Stimulated activated CD4-positive, alpha-beta T cell treated with anti-CD3 and anti-CD28 coated beads, TNF-alpha, amount 100 ng/mL, for 48 hours (primary cell): ENCODE results near the gene TLR7.

ENCODE experiments used
- DNase-seq, 3 donors: peaks; one replicate each; pipeline ENCODE4 v3.0.0-alpha.2; 2020; ENCODE audit warnings: low read depth in 3 of 3

The TLR7 gene

GRCh38 chrX:12866451-12867377, at the start of gene TLR7:
Gene TLR7, plus strand, starts transcription at chrX:12867072. Its CDS starts 507 bp downstream, at chrX:12867579.
- DNase-seq = no peak

GRCh38 chrX:12817528-12817927, 49.3 kb upstream of the TLR7 start:
- DNase-seq = no peak

- no peak for DNase-seq
Measured at GRCh38 chrX:12819222-12819621, 47.6 kb upstream of the TLR7 start.

GRCh38 chrX:12820737-12821136, 46.1 kb upstream of the TLR7 start:
- no peak for DNase-seq

GRCh38 chrX:12824944-12825343, 41.9 kb upstream of the TLR7 start:
- no peak for DNase-seq

GRCh38 chrX:12825801-12826200, 41.1 kb upstream of the TLR7 start:
- no peak for DNase-seq

- no peak for DNase-seq
Measured at GRCh38 chrX:12843061-12843667, 23.7 kb upstream of the TLR7 start.

GRCh38 chrX:12843668-12844279, 23.1 kb upstream of the TLR7 start:
- no peak for DNase-seq

GRCh38 chrX:12844319-12844718, 22.6 kb upstream of the TLR7 start:
- no peak for DNase-seq

- DNase-seq = no peak
Measured at GRCh38 chrX:12865359-12865758, 1.5 kb upstream of the TLR7 start.

- DNase-seq = no peak
Measured at GRCh38 chrX:12867685-12868084, 813 bp downstream of the TLR7 start.

- no peak for DNase-seq
Measured at GRCh38 chrX:12868747-12869146, 1.9 kb downstream of the TLR7 start.

GRCh38 chrX:12871257-12871656, 4.4 kb downstream of the TLR7 start:
- no peak for DNase-seq

- no peak for DNase-seq
Measured at GRCh38 chrX:12872741-12873140, 5.9 kb downstream of the TLR7 start.

- DNase-seq = no peak
Measured at GRCh38 chrX:12874581-12874980, 7.7 kb downstream of the TLR7 start.

- DNase-seq = no peak
Measured at GRCh38 chrX:12877386-12877785, 10.5 kb downstream of the TLR7 start.

- DNase-seq = no peak
Measured at GRCh38 chrX:12878536-12878935, 11.7 kb downstream of the TLR7 start.

- DNase-seq = no peak
Measured at GRCh38 chrX:12881914-12882313, 15.0 kb downstream of the TLR7 start.

- no peak for DNase-seq
Measured at GRCh38 chrX:12885508-12885907, 18.6 kb downstream of the TLR7 start.

GRCh38 chrX:12886545-12886944, 19.7 kb downstream of the TLR7 start:
- no peak for DNase-seq

GRCh38 chrX:12887141-12887540, 20.3 kb downstream of the TLR7 start:
- DNase-seq = no peak

GRCh38 chrX:12887767-12888166, 20.9 kb downstream of the TLR7 start:
- no peak for DNase-seq

- DNase-seq = no peak
Measured at GRCh38 chrX:12890467-12890866, 23.6 kb downstream of the TLR7 start.
